ENCODE data around the gene SLC25A34.

The SLC25A34 gene

GRCh38 chr1:15767941-15768340, 31.9 kb downstream of the SLC25A34 start:
- DNase-seq (ENCODE audit: low read depth in 4 of 4, low spot score in 1 of 4): no peak

GRCh38 chr1:15768388-15768787, 32.3 kb downstream of the SLC25A34 start:
- DNase-seq (ENCODE audit: low read depth in 4 of 4, low spot score in 1 of 4): no peak

- DNase-seq (ENCODE audit: low read depth in 4 of 4, low spot score in 1 of 4): no peak
Observed at GRCh38 chr1:15770313-15770962, 34.4 kb downstream of the SLC25A34 start.

- DNase-seq (ENCODE audit: low read depth in 4 of 4, low spot score in 1 of 4): no peak
Observed at GRCh38 chr1:15771836-15772515, 35.9 kb downstream of the SLC25A34 start.

- no peak for DNase-seq (ENCODE audit: low read depth in 4 of 4, low spot score in 1 of 4)
Observed at GRCh38 chr1:15775706-15776105, 39.6 kb downstream of the SLC25A34 start.

GRCh38 chr1:15777909-15778707, 42.0 kb downstream of the SLC25A34 start:
- no peak for DNase-seq (ENCODE audit: low read depth in 4 of 4, low spot score in 1 of 4)

- DNase-seq (ENCODE audit: low read depth in 4 of 4, low spot score in 1 of 4): no peak
Observed at GRCh38 chr1:15785683-15786082, 49.6 kb downstream of the SLC25A34 start.

GRCh38 chr1:15786581-15786980, 50.5 kb downstream of the SLC25A34 start:
- no peak for DNase-seq (ENCODE audit: low read depth in 4 of 4, low spot score in 1 of 4)

GRCh38 chr1:15788624-15789301, 52.7 kb downstream of the SLC25A34 start:
- DNase-seq (ENCODE audit: low read depth in 4 of 4, low spot score in 1 of 4): no peak
